OCI-LY1 (cell line): ENCODE measurements around the gene ANP32A.

Experiments
- EZH2 ChIP-seq: fragments of 200-600 bp; sonication (generic), shearing (Covaris generic); IDR thresholded peaks from 2 replicates; pipeline ENCODE4 v1.8.0; 2017; ENCODE audit warnings: borderline replicate concordance, mixed run types, mild to moderate bottlenecking, antibody characterized with exemption, low read length, moderate library complexity, mixed read lengths
- TF ChIP-seq, protein P1 (sequence below): fragments of 200-600 bp; sonication (generic), shearing (Covaris generic); IDR thresholded peaks from 2 replicates; pipeline ENCODE4 v1.5.1; 2017; ENCODE audit warnings: mild to moderate bottlenecking, antibody characterized with exemption, low read length, moderate library complexity, mixed read lengths

DNA sequence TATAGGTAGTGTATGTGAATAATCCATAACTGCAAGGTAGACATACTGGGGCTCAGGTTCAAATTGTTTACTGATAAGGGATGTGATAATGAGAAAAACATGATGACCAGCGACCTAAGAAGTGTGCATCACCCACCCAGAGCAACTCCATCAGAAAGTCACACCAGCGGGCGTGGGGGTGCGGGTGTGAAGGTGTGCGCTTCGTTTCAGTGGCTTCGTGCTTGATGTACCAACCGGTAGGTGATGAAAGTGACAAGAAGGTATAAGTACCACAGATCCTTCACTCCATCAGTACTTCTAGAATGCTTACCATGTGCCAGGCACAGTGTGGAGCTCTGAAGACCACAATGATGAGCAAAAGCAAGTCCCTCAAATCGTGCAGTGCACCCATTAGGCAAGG is 11.2 kb downstream of the ANP32A start:
- TF ChIP-seq, protein P1, sequence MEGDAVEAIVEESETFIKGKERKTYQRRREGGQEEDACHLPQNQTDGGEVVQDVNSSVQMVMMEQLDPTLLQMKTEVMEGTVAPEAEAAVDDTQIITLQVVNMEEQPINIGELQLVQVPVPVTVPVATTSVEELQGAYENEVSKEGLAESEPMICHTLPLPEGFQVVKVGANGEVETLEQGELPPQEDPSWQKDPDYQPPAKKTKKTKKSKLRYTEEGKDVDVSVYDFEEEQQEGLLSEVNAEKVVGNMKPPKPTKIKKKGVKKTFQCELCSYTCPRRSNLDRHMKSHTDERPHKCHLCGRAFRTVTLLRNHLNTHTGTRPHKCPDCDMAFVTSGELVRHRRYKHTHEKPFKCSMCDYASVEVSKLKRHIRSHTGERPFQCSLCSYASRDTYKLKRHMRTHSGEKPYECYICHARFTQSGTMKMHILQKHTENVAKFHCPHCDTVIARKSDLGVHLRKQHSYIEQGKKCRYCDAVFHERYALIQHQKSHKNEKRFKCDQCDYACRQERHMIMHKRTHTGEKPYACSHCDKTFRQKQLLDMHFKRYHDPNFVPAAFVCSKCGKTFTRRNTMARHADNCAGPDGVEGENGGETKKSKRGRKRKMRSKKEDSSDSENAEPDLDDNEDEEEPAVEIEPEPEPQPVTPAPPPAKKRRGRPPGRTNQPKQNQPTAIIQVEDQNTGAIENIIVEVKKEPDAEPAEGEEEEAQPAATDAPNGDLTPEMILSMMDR = no peak
- TF ChIP-seq EZH2 = no peak
